ENCODE measurements around the gene DNAJC15. TPM values are rescaled to one million over a fixed set of nuclear protein-coding genes. Genes with fewer than 3 reads are reported as not detected.

DNAJC15 gene
- total RNA-seq, 1 experiment from 2014 or later, result 10.8 TPM

- Histone ChIP-seq H3K27ac (ENCODE audit: low read depth, low read length) (no peak overlapping the region), H3K9ac (ENCODE audit: low read length) (no peak overlapping the region), H4K20me1 (ENCODE audit: insufficient read depth) (no peaks in the 10 kb centered on the region), H3K9me3 (ENCODE audit: control insufficient read depth in 1 of 2, insufficient read depth in 1 of 2, low read depth in 1 of 2, low read length in 2 of 2) (no peaks in the 10 kb centered on the region), H3K9me2 (ENCODE audit: insufficient read depth) (no peaks in the 10 kb centered on the region), H3K4me2 (ENCODE audit: low read length) (no peak overlapping the region), H3K79me2 (ENCODE audit: insufficient read depth, low read length) (no peaks in the 10 kb centered on the region), H3K27me3 (ENCODE audit: insufficient read depth, low read length) (no peaks in the 10 kb centered on the region), H3K36me3 (ENCODE audit: control insufficient read depth in 1 of 2, insufficient read depth in 2 of 2, low read length in 2 of 2) (no peaks in the 10 kb centered on the region), H3K4me3 (replicated peaks in 1 of 2; ENCODE audit: low read depth in 1 of 2, low read length in 2 of 2) (no peak overlapping the region), H3K4me1 (ENCODE audit: control insufficient read depth in 1 of 2, insufficient read depth in 2 of 2, low read length in 2 of 2) (no peaks in the 10 kb centered on the region), H2AFZ (ENCODE audit: low read depth, low read length, poor library complexity, severe bottlenecking) (no peak overlapping the region)
- POLR2A ChIA-PET, result no interaction called here
- CTCF ChIA-PET, result interaction anchor here (1.1 kb wide), 1 partner anchor 8 kb away, joined by 5 read pairs; no protein-coding TSS in a partner anchor
- ATAC-seq, result no peak
- BruUV-seq (replicated peaks), result no TSS peak
- intact Hi-C loops (cut with micrococcal nuclease), result no loop called here
- TF ChIP-seq POLR2A (IDR thresholded peaks at IDR 0.05; ENCODE audit: borderline replicate concordance, extremely low read depth, insufficient read depth, insufficient read length), result no peak
- TF ChIP-seq CBX3 (IDR thresholded peaks at IDR 0.05; ENCODE audit: low read depth), result no peak
- RAD21 ChIA-PET (ENCODE audit: low non-redundant PET in 1 of 2, low total read pairs in 2 of 2, uncharacterized antibody in 2 of 2, unreplicated experiment in 2 of 2), result interaction anchor here in 1 of 2 experiments (0.5 kb wide), 1 partner anchor 22 kb away, joined by 3 read pairs; no protein-coding TSS in a partner anchor
- DNase-seq (ENCODE audit: low read depth, low spot score), result no peak
These were observed 53.7 kb downstream of the DNAJC15 start for GRCh38 chr13:43077046-43077445.

- ChIA-PET RAD21 (ENCODE audit: low non-redundant PET in 1 of 2, low total read pairs in 2 of 2, uncharacterized antibody in 2 of 2, unreplicated experiment in 2 of 2) (no interaction called here), CTCF (no interaction called here)
- intact Hi-C loops (cut with micrococcal nuclease), result no loop called here
- TF ChIP-seq EZH2 (IDR thresholded peaks at IDR 0.05) (no peak), ELF1 (IDR thresholded peaks at IDR 0.05; ENCODE audit: borderline replicate concordance, low read depth) (no peak), ZFX (IDR thresholded peaks at IDR 0.05) (no peak), SRF (IDR thresholded peaks at IDR 0.05; ENCODE audit: low read depth) (no peak), RAD21 (IDR thresholded peaks at IDR 0.05; ENCODE audit: low read depth) (no peak), YY1 (IDR thresholded peaks at IDR 0.05; ENCODE audit: extremely low read depth, insufficient replicate concordance, low read depth, low read length) (no peak), FOSL1 (IDR thresholded peaks at IDR 0.05; ENCODE audit: low read depth) (no peak), EZH2phosphoT487 (IDR thresholded peaks at IDR 0.05; ENCODE audit: borderline replicate concordance) (no peak), REST (IDR thresholded peaks at IDR 0.05; ENCODE audit: low read depth) (no peak), CBX3 (IDR thresholded peaks at IDR 0.05; ENCODE audit: low read depth) (no peak), ZNF274 (IDR thresholded peaks at IDR 0.05; ENCODE audit: low read depth, low read length) (no peak), JUND (IDR thresholded peaks at IDR 0.05) (no peak), SP1 (IDR thresholded peaks at IDR 0.05; ENCODE audit: low read depth) (no peak), ZBTB33 (IDR thresholded peaks at IDR 0.05; ENCODE audit: extremely low read depth, insufficient replicate concordance, low read length) (no peak), SIN3A (IDR thresholded peaks at IDR 0.05; ENCODE audit: low read depth) (no peak), POLR2A (IDR thresholded peaks at IDR 0.05; ENCODE audit: borderline replicate concordance, extremely low read depth, insufficient read depth, insufficient read length) (no peak), TCF7L2 (IDR thresholded peaks at IDR 0.05; ENCODE audit: borderline replicate concordance, extremely low read depth, insufficient read depth, insufficient read length) (no peak)
These were observed 54.1 kb downstream of the DNAJC15 start for GRCh38 chr13:43077461-43077860.

More at GRCh38 chr13:43077461-43077860, 54.1 kb downstream of the DNAJC15 start:
- no peaks in the 10 kb centered on the region for H3K9me3 ChIP-seq (ENCODE audit: control insufficient read depth in 1 of 2, insufficient read depth in 1 of 2, low read depth in 1 of 2, low read length in 2 of 2)
- H3K36me3 ChIP-seq (ENCODE audit: control insufficient read depth in 1 of 2, insufficient read depth in 2 of 2, low read length in 2 of 2), result no peaks in the 10 kb centered on the region
- H3K4me3 ChIP-seq (replicated peaks in 1 of 2; ENCODE audit: low read depth in 1 of 2, low read length in 2 of 2), result no peak overlapping the region
- H3K27ac ChIP-seq (ENCODE audit: low read depth, low read length), result no peak overlapping the region
- no peak for ATAC-seq
- H3K4me2 ChIP-seq (ENCODE audit: low read length), result no peak overlapping the region
- POLR2A ChIA-PET, result no interaction called here
- H3K9ac ChIP-seq (ENCODE audit: low read length), result no peak overlapping the region
- DNase-seq (ENCODE audit: low read depth, low spot score), result no peak
- no peaks in the 10 kb centered on the region for H4K20me1 ChIP-seq (ENCODE audit: insufficient read depth)
- H2AFZ ChIP-seq (ENCODE audit: low read depth, low read length, poor library complexity, severe bottlenecking), result no peak overlapping the region
- no peaks in the 10 kb centered on the region for H3K4me1 ChIP-seq (ENCODE audit: control insufficient read depth in 1 of 2, insufficient read depth in 2 of 2, low read length in 2 of 2)
- H3K9me2 ChIP-seq (ENCODE audit: insufficient read depth), result no peaks in the 10 kb centered on the region
- H3K79me2 ChIP-seq (ENCODE audit: insufficient read depth, low read length), result no peaks in the 10 kb centered on the region
- no peaks in the 10 kb centered on the region for H3K27me3 ChIP-seq (ENCODE audit: insufficient read depth, low read length)
- no TSS peak for BruUV-seq (replicated peaks)

Measured in HCT116 (cell line).